KMS-11 (cell line): Measurements from ENCODE around the gene CACNA1D.

Experiments
- H2AFZ ChIP-seq: fragments of 200-600 bp; sonication (generic); 2 replicates; pipeline ENCODE4 v1.6.1; 2016; ENCODE audit warnings: antibody characterized with exemption, mixed run types, low read depth
- H3K27ac ChIP-seq: fragments of 200-600 bp; sonication (generic); 2 replicates; pipeline ENCODE4 v1.6.1; 2016; ENCODE audit warnings: mild to moderate bottlenecking, mixed run types
- H3K27me3 ChIP-seq: fragments of 200-600 bp; sonication (generic); 2 replicates; pipeline ENCODE4 v1.6.1; 2017; ENCODE audit warnings: mild to moderate bottlenecking, low read depth, mixed run types, moderate library complexity; ENCODE audit not compliant: insufficient read depth
- H3K36me3 ChIP-seq: fragments of 200-600 bp; sonication (generic); 2 replicates; pipeline ENCODE4 v1.6.1; 2017; ENCODE audit warnings: mild to moderate bottlenecking, mixed run types; ENCODE audit not compliant: insufficient read depth
- H3K4me1 ChIP-seq: fragments of 200-600 bp; sonication (generic); 2 replicates; pipeline ENCODE4 v1.6.1; 2016; ENCODE audit warnings: mild to moderate bottlenecking, low read depth, mixed run types; ENCODE audit not compliant: poor library complexity, severe bottlenecking
- H3K4me2 ChIP-seq: fragments of 200-600 bp; sonication (generic); 2 replicates; pipeline ENCODE4 v1.7.0; 2016; ENCODE audit warnings: mild to moderate bottlenecking, mixed run types
- H3K4me3 ChIP-seq: fragments of 200-600 bp; sonication (generic); IDR thresholded peaks from 2 replicates; pipeline ENCODE4 v1.6.1; 2017; ENCODE audit warnings: low read depth, low read length, mixed read lengths; ENCODE audit not compliant: insufficient read depth
- H3K79me2 ChIP-seq: fragments of 200-600 bp; sonication (generic); 2 replicates; pipeline ENCODE4 v1.6.1; 2016; ENCODE audit warnings: low read depth, mixed run types; ENCODE audit not compliant: insufficient read depth
- H3K9ac ChIP-seq: fragments of 200-600 bp; sonication (generic); 2 replicates; pipeline ENCODE4 v1.6.1; 2016; ENCODE audit warnings: mild to moderate bottlenecking, mixed run types
- H4K20me1 ChIP-seq: fragments of 200-600 bp; sonication (generic); 2 replicates; pipeline ENCODE4 v1.6.1; 2016; ENCODE audit warnings: mild to moderate bottlenecking, mixed run types; ENCODE audit not compliant: insufficient read depth
- CTCF ChIP-seq: fragments of 200-600 bp; sonication (generic); conservative IDR thresholded peaks from 2 replicates; pipeline ENCODE4 v1.6.1; 2017; ENCODE audit warnings: low read depth, mild to moderate bottlenecking, antibody characterized with exemption, low read length, moderate library complexity, mixed read lengths

CACNA1D gene

GRCh38 chr3:53589806-53590205 lies 95.4 kb downstream of the CACNA1D start:
- H3K9ac ChIP-seq = no peak overlapping the region
- no peaks in the 10 kb centered on the region for H3K27me3 ChIP-seq

GRCh38 chr3:53590606-53591005 lies 96.2 kb downstream of the CACNA1D start:
- H3K4me2 ChIP-seq = no peak overlapping the region
- no peaks in the 10 kb centered on the region for H4K20me1 ChIP-seq
- H2AFZ ChIP-seq = no peak overlapping the region
- H3K4me1 ChIP-seq = no peaks in the 10 kb centered on the region
- H3K79me2 ChIP-seq = no peaks in the 10 kb centered on the region
- no peaks in the 10 kb centered on the region for H3K27me3 ChIP-seq
- H3K4me3 ChIP-seq = no peak overlapping the region
- H3K36me3 ChIP-seq = no peaks in the 10 kb centered on the region
- TF ChIP-seq CTCF = no peak
- H3K27ac ChIP-seq = no peak overlapping the region
- H3K9ac ChIP-seq = no peak overlapping the region

More at GRCh38 chr3:53589806-53590205, 95.4 kb downstream of the CACNA1D start:
- Histone ChIP-seq H3K4me2 (no peak overlapping the region), H3K27ac (no peak overlapping the region), H2AFZ (no peak overlapping the region), H3K79me2 (no peaks in the 10 kb centered on the region), H4K20me1 (no peaks in the 10 kb centered on the region), H3K4me1 (no peaks in the 10 kb centered on the region), H3K36me3 (no peaks in the 10 kb centered on the region), H3K4me3 (no peak overlapping the region)
- TF ChIP-seq CTCF = no peak

- no peak for TF ChIP-seq CTCF
- Histone ChIP-seq H4K20me1 (no peaks in the 10 kb centered on the region), H3K4me1 (no peaks in the 10 kb centered on the region), H3K27me3 (no peaks in the 10 kb centered on the region), H3K9ac (no peak overlapping the region), H3K79me2 (no peaks in the 10 kb centered on the region), H3K4me3 (no peak overlapping the region), H3K4me2 (no peak overlapping the region), H3K36me3 (no peaks in the 10 kb centered on the region), H2AFZ (no peak overlapping the region), H3K27ac (no peak overlapping the region)
Observed at GRCh38 chr3:53591646-53592045, 97.2 kb downstream of the CACNA1D start.

- H4K20me1 ChIP-seq = no peaks in the 10 kb centered on the region
- H3K27ac ChIP-seq = no peak overlapping the region
- no peaks in the 10 kb centered on the region for H3K36me3 ChIP-seq
- H2AFZ ChIP-seq = no peak overlapping the region
- H3K9ac ChIP-seq = no peak overlapping the region
- H3K4me3 ChIP-seq = no peak overlapping the region
- no peaks in the 10 kb centered on the region for H3K27me3 ChIP-seq
- TF ChIP-seq CTCF = no peak
- H3K4me2 ChIP-seq = no peak overlapping the region
- H3K4me1 ChIP-seq = no peaks in the 10 kb centered on the region
- H3K79me2 ChIP-seq = no peaks in the 10 kb centered on the region
Observed at GRCh38 chr3:53592862-53593261, 98.5 kb downstream of the CACNA1D start.
